Lung (tissue), 12 donors: ENCODE measurements around the gene PROSER2. TPM values are rescaled to one million over a fixed set of nuclear protein-coding genes. Genes with fewer than 3 reads are reported as not detected.

ENCODE experiments used
- ATAC-seq: fragments of 200-7000 bp; cut with Tn5 transposase; one replicate; pipeline ENCODE4 v1.9.1; 2020; ENCODE audit warnings: moderate number of reproducible peaks; ENCODE audit not compliant: insufficient read depth, low FRiP score
- DNase-seq, 3 donors: peaks; one replicate each; pipeline ENCODE4 v3.0.0-alpha.2; 2013 to 2017
- H3K27ac ChIP-seq, 2 donors: one replicate each; pipeline ENCODE4 v1.5.1; 2013; ENCODE audit warnings: mild to moderate bottlenecking in 2 of 2, moderate library complexity in 2 of 2, control low read depth in 1 of 2, inconsistent platforms in 1 of 2, low read depth in 1 of 2, low read length in 1 of 2
- H3K27me3 ChIP-seq, 3 donors: one replicate each; pipeline ENCODE4 v1.5.1; 2013; ENCODE audit warnings: low read length in 2 of 3; ENCODE audit not compliant: control insufficient read depth in 3 of 3, insufficient read depth in 3 of 3
- H3K36me3 ChIP-seq, 4 donors: one replicate each; pipeline ENCODE4 v1.5.1; 2013; ENCODE audit warnings: low read length in 4 of 4, mild to moderate bottlenecking in 1 of 4, moderate library complexity in 1 of 4; ENCODE audit not compliant: control insufficient read depth in 4 of 4, insufficient read depth in 4 of 4
- H3K4me1 ChIP-seq, 5 donors: one replicate each; pipeline ENCODE4 v1.5.1; 2013; ENCODE audit warnings: low read length in 5 of 5, mild to moderate bottlenecking in 2 of 5, moderate library complexity in 1 of 5; ENCODE audit not compliant: control insufficient read depth in 5 of 5, insufficient read depth in 5 of 5
- H3K4me3 ChIP-seq: one replicate; pipeline ENCODE4 v1.5.1; 2013; ENCODE audit warnings: mild to moderate bottlenecking, control low read depth, moderate library complexity
- H3K9ac ChIP-seq, 2 donors: one replicate each; pipeline ENCODE4 v1.5.1; 2013; ENCODE audit warnings: low read length in 2 of 2, control low read depth in 1 of 2; ENCODE audit not compliant: insufficient read depth in 1 of 2
- H3K9me3 ChIP-seq, 4 donors: one replicate each; pipeline ENCODE4 v1.5.1; 2013; ENCODE audit warnings: low read length in 3 of 4, mild to moderate bottlenecking in 1 of 4, moderate library complexity in 1 of 4; ENCODE audit not compliant: control insufficient read depth in 4 of 4, insufficient read depth in 3 of 4
- WGBS, 2 donors: extraction: QIAGEN DNeasy Blood & Tissue Kit; methylation state at CpG; one replicate each; pipeline ENCODE4 v1.1.7; 2013; 5-methylcytosine and 5-hydroxymethylcytosine counted together
- polyA plus RNA-seq, 2 donors: library from polyadenylated mRNA; stranded (reverse); fragments of 200-250 nt; gene quantifications; one replicate each; pipeline ENCODE4 v1.2.1, GENCODE V29; 2013
- total RNA-seq, 2 donors: library from RNA; depleted of rRNA in 1 of 2; stranded (reverse); fragments of >200 nt in 1 of 2; gene quantifications; one replicate each; pipeline ENCODE4 v1.2.1, GENCODE V29; 2014 to 2021
- TF ChIP-seq, protein P1 (sequence below): IDR thresholded peaks from 2 replicates; pipeline ENCODE4 v1.5.1; 2012; ENCODE audit warnings: mild to moderate bottlenecking; ENCODE audit errors: control extremely low read depth, extremely low read depth
- donor health status: control.
- donor health status: control.
- donor health status: Bipolar disorder and iron deficiency.
- donor health status: healthy.
- donor health status: DM: yes; HTN: yes; CAD: no.

PROSER2 gene
- total and polyA plus RNA-seq, 4 donors = 8.2 to 23.9 (median 10.3) TPM

GRCh38 chr10:11901833-11902475 is 78.8 kb downstream of the PROSER2 start:
- Histone ChIP-seq H3K27ac (no peak overlapping the region), H3K9me3 (peaks cover 0 to 2% (median 0%) of the 10 kb centered on the region in 4 donors), H3K4me3 (no peak overlapping the region), H3K9ac (no peak overlapping the region), H3K27me3 (no peaks in the 10 kb centered on the region), H3K36me3 (no peaks in the 10 kb centered on the region), H3K4me1 (peaks cover 0 to 9% (median 4%) of the 10 kb centered on the region in 5 donors)
- DNase-seq (peak in 1 of 3 donors; percentile 11), ATAC-seq (no peak)
- TF ChIP-seq, protein P1, sequence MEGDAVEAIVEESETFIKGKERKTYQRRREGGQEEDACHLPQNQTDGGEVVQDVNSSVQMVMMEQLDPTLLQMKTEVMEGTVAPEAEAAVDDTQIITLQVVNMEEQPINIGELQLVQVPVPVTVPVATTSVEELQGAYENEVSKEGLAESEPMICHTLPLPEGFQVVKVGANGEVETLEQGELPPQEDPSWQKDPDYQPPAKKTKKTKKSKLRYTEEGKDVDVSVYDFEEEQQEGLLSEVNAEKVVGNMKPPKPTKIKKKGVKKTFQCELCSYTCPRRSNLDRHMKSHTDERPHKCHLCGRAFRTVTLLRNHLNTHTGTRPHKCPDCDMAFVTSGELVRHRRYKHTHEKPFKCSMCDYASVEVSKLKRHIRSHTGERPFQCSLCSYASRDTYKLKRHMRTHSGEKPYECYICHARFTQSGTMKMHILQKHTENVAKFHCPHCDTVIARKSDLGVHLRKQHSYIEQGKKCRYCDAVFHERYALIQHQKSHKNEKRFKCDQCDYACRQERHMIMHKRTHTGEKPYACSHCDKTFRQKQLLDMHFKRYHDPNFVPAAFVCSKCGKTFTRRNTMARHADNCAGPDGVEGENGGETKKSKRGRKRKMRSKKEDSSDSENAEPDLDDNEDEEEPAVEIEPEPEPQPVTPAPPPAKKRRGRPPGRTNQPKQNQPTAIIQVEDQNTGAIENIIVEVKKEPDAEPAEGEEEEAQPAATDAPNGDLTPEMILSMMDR = no peak
- WGBS, 2 donors = 69% methylated on average over 23 of the region's 23 CpGs

DNA sequence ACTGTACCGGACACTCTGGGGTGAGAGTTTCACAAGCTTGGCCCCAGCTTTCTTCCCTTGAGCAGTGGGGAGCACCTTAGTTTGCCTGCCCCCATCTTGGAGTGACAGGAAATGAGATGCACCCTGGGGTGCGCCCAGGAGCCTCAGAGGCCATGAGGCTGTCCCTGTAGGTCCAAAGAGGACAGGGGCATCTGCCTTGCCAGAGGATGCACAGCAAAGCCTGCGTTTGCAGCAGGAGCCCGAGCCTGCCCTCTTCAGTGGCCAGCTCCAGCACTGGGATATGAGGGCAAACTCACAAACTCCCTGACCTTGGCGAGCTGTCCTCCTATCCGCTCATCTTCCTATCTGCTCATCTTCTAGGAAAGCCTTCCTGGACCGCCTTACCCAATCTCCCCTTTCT is 79.5 kb downstream of the PROSER2 start:
- 92 to 94% methylated on average over 7 of the region's 7 CpGs for WGBS, 2 donors
- no peak for ATAC-seq
- H3K27me3 ChIP-seq = no peaks in the 10 kb centered on the region
- H3K4me1 ChIP-seq = peaks cover 0 to 9% (median 4%) of the 10 kb centered on the region in 5 donors
- H3K27ac ChIP-seq = no peak overlapping the region
- H3K9me3 ChIP-seq = peaks cover 0 to 2% (median 0%) of the 10 kb centered on the region in 4 donors
- no peak overlapping the region for H3K4me3 ChIP-seq
- no peak overlapping the region for H3K9ac ChIP-seq
- TF ChIP-seq, protein P1 = no peak
- no peaks in the 10 kb centered on the region for H3K36me3 ChIP-seq
- DNase-seq = no peak

- H3K9ac ChIP-seq = no peak overlapping the region
- H3K27me3 ChIP-seq = no peaks in the 10 kb centered on the region
- ATAC-seq (no peak), DNase-seq (peak in 1 of 3 donors; percentile 7)
- 73 to 80% methylated on average over 8 of the region's 8 CpGs for WGBS, 2 donors
- peaks cover 0 to 4% (median 0%) of the 10 kb centered on the region in 4 donors for H3K9me3 ChIP-seq
- TF ChIP-seq, protein P1 = no peak
- no peaks in the 10 kb centered on the region for H3K36me3 ChIP-seq
- H3K4me1 ChIP-seq = no peaks in the 10 kb centered on the region
- no peak overlapping the region for H3K27ac ChIP-seq
- no peak overlapping the region for H3K4me3 ChIP-seq
Observed at GRCh38 chr10:11906714-11907113, 83.6 kb downstream of the PROSER2 start.
